ENCODE measurements around the gene ALG10. TPM values are rescaled to one million over a fixed set of nuclear protein-coding genes. Genes with fewer than 3 reads are reported as not detected.
"Not testable (repeated sequence)": the region's sequence is repeated elsewhere in the genome, so short reads cannot be mapped to it uniquely, and the experiment has no call there.

ALG10 gene
- total and polyA plus RNA-seq, 9 donors = 2.0 to 5.1 (median 3.9) TPM

DNA sequence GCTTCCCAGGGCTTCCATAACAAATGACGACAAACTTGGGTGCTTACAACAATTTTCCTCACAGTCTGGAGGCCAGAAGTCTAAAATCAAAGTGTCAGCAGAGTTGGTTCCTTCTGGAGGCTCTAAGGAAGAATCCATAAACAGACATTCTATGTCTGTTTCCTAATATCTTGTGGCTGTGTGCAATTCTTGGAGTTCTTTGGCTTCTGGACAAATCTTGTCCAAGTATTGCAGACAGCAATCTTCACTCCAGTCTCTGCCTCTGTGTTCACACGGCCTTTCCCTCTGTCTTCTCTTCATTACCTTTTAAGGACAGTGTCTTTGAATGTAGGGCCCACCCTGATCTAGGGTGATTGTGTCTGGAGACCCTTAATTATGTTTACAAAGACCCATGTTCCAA is 5.4 kb downstream of the ALG10 start:
- H3K4me1 ChIP-seq (ENCODE audit: control insufficient read depth, insufficient read depth, low read length); H3K27me3 ChIP-seq (ENCODE audit: control insufficient read depth, insufficient read depth, low read length); H3K4me3 ChIP-seq (ENCODE audit: low read length); H3K36me3 ChIP-seq (ENCODE audit: control insufficient read depth, insufficient read depth, low read length); DNase-seq; H3K9me3 ChIP-seq (replicated peaks; ENCODE audit: control insufficient read depth, low read depth, low read length); H3K27ac ChIP-seq (ENCODE audit: low read length): not testable (repeated sequence)
- no CpG with 5 or more reads among the region's 2 CpGs for WGBS (ENCODE audit: insufficient coverage)

DNA sequence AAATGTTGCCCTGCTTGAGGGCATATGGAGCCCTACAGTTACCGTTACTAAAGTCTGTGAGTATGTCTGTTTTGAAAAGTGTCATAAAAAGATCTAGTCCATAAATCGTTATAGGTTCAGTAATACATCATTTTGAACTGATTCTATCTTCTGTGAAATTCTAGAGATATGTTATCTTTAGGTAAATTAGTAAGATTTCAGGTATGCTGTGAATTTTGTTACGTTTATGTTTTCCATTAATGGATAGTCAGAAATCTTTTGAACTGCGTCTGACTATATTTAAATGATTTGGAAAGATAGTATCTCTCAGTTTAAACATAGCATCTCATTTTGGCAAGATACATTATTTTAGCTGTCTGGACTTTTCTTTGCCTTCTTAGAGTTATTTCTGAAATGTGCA is 8.3 kb downstream of the ALG10 start:
- no peak for DNase-seq
- no CpG with 5 or more reads among the region's 4 CpGs for WGBS (ENCODE audit: insufficient coverage)

DNA sequence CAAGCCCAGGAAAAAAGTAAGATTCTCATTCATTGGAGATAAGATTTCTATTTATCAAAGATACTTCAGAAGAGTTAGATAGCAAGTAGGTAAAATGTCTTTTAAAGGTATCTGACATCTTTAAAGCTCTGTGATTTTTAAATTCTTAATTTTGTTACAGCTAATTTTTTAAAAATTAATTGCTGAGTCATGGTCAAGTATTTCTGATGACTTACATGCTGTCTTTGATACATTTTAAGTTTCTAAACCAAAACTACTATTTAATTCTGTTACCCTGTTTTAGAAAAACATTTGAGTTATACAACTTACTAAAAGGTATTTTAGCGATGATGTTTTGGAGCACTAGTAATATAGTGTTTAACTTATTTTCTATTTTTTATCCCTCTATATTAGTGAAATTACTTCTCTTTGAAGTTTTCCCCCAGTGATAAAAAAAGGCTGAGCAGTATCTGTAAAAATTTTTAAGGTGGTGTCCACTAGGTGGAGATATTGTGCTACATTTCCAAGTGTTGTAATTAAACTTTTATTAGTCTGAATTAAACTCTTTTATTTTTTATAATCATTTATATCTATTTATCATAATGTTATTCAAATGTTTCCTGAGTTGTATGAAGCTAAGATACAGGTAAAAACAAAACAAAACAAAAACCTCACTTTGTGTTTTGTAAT is 11.5 kb downstream of the ALG10 start:
- Histone ChIP-seq H3K4me1 (ENCODE audit: control insufficient read depth, insufficient read depth, low read length) (no peaks in the 10 kb centered on the region), H3K4me3 (ENCODE audit: low read length) (no peak overlapping the region), H3K36me3 (ENCODE audit: control insufficient read depth, insufficient read depth, low read length) (no peaks in the 10 kb centered on the region), H3K27me3 (ENCODE audit: control insufficient read depth, insufficient read depth, low read length) (no peaks in the 10 kb centered on the region), H3K27ac (ENCODE audit: low read length) (no peak overlapping the region), H3K9me3 (replicated peaks; ENCODE audit: control insufficient read depth, low read depth, low read length) (no peaks in the 10 kb centered on the region)
- DNase-seq = no peak
- no CpG with 5 or more reads among the region's 1 CpG for WGBS (ENCODE audit: insufficient coverage)

More for the DNA sequence above, 8.3 kb downstream of the ALG10 start:
- no peaks in the 10 kb centered on the region for H3K4me1 ChIP-seq (ENCODE audit: control insufficient read depth, insufficient read depth, low read length)
- no peak overlapping the region for H3K27ac ChIP-seq (ENCODE audit: low read length)
- no peaks in the 10 kb centered on the region for H3K36me3 ChIP-seq (ENCODE audit: control insufficient read depth, insufficient read depth, low read length)
- H3K4me3 ChIP-seq (ENCODE audit: low read length) = no peak overlapping the region
- no peaks in the 10 kb centered on the region for H3K27me3 ChIP-seq (ENCODE audit: control insufficient read depth, insufficient read depth, low read length)
- no peaks in the 10 kb centered on the region for H3K9me3 ChIP-seq (replicated peaks; ENCODE audit: control insufficient read depth, low read depth, low read length)

DNA sequence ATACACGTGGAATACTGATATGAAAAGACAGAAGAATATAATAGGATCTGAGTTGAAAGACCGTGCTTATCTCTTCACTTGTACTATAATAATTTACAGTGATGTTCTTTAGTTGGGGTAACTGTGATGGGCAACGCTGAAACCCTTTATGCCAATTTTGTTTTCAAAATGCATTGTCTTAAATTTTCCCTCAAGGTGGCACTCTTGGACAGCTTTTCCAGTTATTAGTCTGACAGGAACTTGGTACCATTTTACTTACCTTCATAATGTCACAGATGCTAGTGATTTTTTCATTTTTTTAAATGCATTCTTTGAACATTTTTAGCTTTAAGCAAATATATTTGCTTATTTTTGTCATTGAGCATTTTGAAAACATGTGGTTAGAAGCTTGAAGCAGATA is 16.1 kb downstream of the ALG10 start:
- H3K27ac ChIP-seq (ENCODE audit: low read length); H3K36me3 ChIP-seq (ENCODE audit: control insufficient read depth, insufficient read depth, low read length); DNase-seq; H3K27me3 ChIP-seq (ENCODE audit: control insufficient read depth, insufficient read depth, low read length); H3K4me1 ChIP-seq (ENCODE audit: control insufficient read depth, insufficient read depth, low read length); H3K4me3 ChIP-seq (ENCODE audit: low read length); H3K9me3 ChIP-seq (replicated peaks; ENCODE audit: control insufficient read depth, low read depth, low read length): not testable (repeated sequence)
- WGBS (ENCODE audit: insufficient coverage) = no CpG with 5 or more reads among the region's 3 CpGs

DNA sequence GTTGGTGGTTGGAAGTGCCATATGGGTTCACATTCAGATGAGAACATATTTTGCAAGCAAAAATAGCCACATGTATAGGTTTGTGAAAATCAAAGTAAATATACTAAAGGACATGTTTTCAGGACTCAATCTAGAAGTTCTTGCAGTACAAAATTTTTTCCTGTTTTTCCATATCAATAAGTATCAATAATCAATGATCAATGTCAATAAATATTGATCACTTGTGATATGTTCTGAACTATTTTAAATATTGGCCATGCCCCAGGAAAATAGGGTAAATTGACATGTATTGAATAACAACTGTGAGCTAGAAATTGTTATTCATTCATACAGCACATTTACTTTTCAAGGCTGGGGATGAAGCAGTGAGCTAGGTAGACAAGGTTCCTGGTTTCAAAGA is 24.3 kb downstream of the ALG10 start:
- H3K27ac ChIP-seq (ENCODE audit: low read length) = no peak overlapping the region
- no peaks in the 10 kb centered on the region for H3K4me1 ChIP-seq (ENCODE audit: control insufficient read depth, insufficient read depth, low read length)
- H3K9me3 ChIP-seq (replicated peaks; ENCODE audit: control insufficient read depth, low read depth, low read length) = peaks cover 20% of the 10 kb centered on the region
- no peaks in the 10 kb centered on the region for H3K36me3 ChIP-seq (ENCODE audit: control insufficient read depth, insufficient read depth, low read length)
- no peak overlapping the region for H3K4me3 ChIP-seq (ENCODE audit: low read length)
- no peaks in the 10 kb centered on the region for H3K27me3 ChIP-seq (ENCODE audit: control insufficient read depth, insufficient read depth, low read length)
- DNase-seq = no peak

DNA sequence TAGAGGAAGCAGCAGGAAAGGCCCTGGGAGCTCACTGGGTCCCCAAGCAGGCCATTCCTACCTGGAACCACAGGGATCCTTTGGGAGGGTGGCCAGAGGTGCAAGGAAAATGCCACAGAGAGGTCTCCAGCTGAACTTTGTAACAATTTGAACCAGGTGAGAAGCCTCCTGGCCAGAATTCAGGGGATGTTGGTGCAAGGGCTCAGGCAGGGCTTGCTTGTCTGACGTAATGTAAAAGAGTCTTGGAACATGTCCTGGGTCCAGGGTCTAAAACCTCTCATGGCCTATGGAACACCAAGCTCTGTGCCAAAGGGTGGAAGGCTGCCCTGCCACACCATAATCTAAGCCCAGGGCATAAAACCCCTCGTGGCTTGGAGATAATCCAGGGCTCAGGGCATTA is 25.6 kb downstream of the ALG10 start:
- not testable (repeated sequence) for H3K27me3 ChIP-seq (ENCODE audit: control insufficient read depth, insufficient read depth, low read length); H3K27ac ChIP-seq (ENCODE audit: low read length); H3K36me3 ChIP-seq (ENCODE audit: control insufficient read depth, insufficient read depth, low read length); H3K4me3 ChIP-seq (ENCODE audit: low read length); H3K4me1 ChIP-seq (ENCODE audit: control insufficient read depth, insufficient read depth, low read length); DNase-seq
- H3K9me3 ChIP-seq (replicated peaks; ENCODE audit: control insufficient read depth, low read depth, low read length) = peaks cover 22% of the 10 kb centered on the region
- 75% methylated on average over 2 of the region's 2 CpGs for WGBS (ENCODE audit: insufficient coverage)

DNA sequence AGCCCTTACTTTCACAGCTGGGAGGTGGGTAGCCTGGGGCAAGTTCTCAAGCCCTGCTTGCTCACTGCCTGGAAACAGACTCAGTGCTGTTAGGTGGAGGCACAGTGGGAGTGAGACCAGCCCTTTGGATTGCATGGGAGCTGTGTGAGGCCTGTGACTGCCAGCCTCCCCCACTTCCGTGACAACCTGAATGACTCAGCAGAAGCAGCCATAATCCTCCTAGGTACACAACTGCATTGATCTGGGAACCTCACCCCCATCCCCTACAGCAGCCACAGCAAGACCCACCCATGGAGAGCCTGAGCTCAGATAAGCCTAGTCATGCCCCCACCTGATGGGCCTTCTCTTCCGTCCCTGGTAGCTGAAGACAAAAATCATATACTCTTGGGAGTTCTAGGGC is 26.4 kb downstream of the ALG10 start:
- Histone ChIP-seq H3K27me3 (ENCODE audit: control insufficient read depth, insufficient read depth, low read length) (no peaks in the 10 kb centered on the region), H3K9me3 (replicated peaks; ENCODE audit: control insufficient read depth, low read depth, low read length) (peaks cover 24% of the 10 kb centered on the region), H3K4me3 (ENCODE audit: low read length) (no peak overlapping the region), H3K4me1 (ENCODE audit: control insufficient read depth, insufficient read depth, low read length) (no peaks in the 10 kb centered on the region), H3K36me3 (ENCODE audit: control insufficient read depth, insufficient read depth, low read length) (no peaks in the 10 kb centered on the region), H3K27ac (ENCODE audit: low read length) (no peak overlapping the region)
- DNase-seq = no peak
- 94% methylated on average over 2 of the region's 2 CpGs for WGBS (ENCODE audit: insufficient coverage)

DNA sequence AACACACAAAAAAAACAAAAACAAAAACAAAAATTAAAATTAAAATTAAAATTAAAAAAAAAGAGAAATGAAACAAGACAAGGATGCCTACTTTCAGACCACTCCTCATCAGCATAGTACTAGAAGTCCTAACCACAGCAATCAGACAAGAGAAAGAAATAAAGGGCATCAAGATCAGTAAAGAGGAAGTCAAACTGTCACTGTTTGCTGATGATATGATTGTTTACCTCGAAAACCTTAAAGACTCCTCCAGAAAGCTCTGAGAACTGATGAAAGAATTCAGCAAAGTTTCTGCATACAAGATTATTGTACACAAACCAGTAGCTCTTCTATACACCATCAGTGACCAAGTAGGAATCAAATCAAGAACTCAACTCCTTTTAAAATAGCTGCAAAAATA is 29.2 kb downstream of the ALG10 start:
- DNase-seq = no peak

DNA sequence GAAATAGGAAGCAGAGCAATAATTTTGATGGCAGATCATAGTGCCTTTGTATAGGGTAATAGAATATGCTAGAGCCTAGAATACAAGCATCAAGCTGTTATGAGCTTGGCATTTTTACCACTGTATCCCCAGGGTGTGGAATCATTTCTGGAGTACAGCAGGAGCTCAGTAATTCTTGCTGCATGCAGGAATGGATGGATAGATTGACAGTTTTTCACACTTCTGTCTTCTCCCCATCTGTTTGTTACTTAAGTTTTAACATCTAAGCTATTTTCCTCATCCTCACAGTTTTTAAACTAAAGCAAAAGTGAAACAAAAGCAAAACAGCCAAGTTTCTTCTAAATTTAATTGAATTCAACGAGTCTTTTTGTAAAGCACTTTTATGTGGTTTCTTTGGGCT is 32.6 kb downstream of the ALG10 start:
- Histone ChIP-seq H3K4me1 (ENCODE audit: control insufficient read depth, insufficient read depth, low read length) (no peaks in the 10 kb centered on the region), H3K9me3 (replicated peaks; ENCODE audit: control insufficient read depth, low read depth, low read length) (peaks cover 4% of the 10 kb centered on the region), H3K27ac (ENCODE audit: low read length) (no peak overlapping the region), H3K27me3 (ENCODE audit: control insufficient read depth, insufficient read depth, low read length) (no peaks in the 10 kb centered on the region), H3K4me3 (ENCODE audit: low read length) (no peak overlapping the region), H3K36me3 (ENCODE audit: control insufficient read depth, insufficient read depth, low read length) (no peaks in the 10 kb centered on the region)
- DNase-seq = no peak
- no CpG with 5 or more reads among the region's 1 CpG for WGBS (ENCODE audit: insufficient coverage)

More for the DNA sequence above, 29.2 kb downstream of the ALG10 start:
- Histone ChIP-seq H3K4me3 (ENCODE audit: low read length) (no peak overlapping the region), H3K36me3 (ENCODE audit: control insufficient read depth, insufficient read depth, low read length) (no peaks in the 10 kb centered on the region), H3K4me1 (ENCODE audit: control insufficient read depth, insufficient read depth, low read length) (no peaks in the 10 kb centered on the region), H3K27me3 (ENCODE audit: control insufficient read depth, insufficient read depth, low read length) (no peaks in the 10 kb centered on the region), H3K27ac (ENCODE audit: low read length) (no peak overlapping the region), H3K9me3 (replicated peaks; ENCODE audit: control insufficient read depth, low read depth, low read length) (peaks cover 24% of the 10 kb centered on the region)
- WGBS (ENCODE audit: insufficient coverage) = no CpG with 5 or more reads among the region's 1 CpG

Measured in muscle of leg (tissue), 11 donors.